ENCODE results near the gene USHBP1.

DNA sequence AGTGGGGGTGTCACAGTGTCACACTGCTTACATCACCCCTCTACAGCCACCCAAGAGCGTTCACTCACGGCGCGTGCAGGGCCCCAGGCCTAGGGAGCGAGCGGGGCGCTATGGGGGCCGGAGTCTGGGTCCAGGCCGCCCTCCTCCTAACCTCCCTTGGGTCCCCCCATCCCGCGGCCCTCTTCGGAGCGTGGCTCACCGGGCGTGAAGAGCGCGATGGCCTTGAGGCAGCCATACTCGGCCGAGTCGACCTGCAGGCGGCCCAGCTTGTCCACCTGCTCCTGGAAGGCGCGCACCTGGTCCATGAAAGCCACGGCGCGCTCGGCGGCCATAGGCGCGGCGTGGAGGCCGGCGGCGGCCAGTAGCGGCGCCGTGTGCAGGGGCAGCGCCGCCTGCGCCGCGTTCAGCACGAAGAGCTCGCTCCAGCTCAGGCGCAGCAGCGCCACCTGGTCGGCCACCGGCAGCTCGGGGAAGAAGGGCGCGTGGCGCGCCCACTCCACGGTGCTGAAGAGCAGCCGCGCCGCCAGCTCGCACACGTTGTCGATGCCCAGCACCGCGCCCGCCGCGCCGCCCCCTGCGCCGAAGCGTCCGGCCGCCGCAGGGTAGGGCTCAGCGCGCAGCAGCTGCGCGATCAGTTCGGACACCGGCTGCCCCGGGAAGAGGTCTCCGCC lies 29.1 kb downstream of the USHBP1 start:
- TF ChIP-seq POLR2A (IDR thresholded peaks at IDR 0.05) (no peak), CTCF (IDR thresholded peaks at IDR 0.05) (peak in 2 of 3 donors; percentile 57 to 63)
